ENCODE results near the gene NBAS. TPM values are rescaled to one million over a fixed set of nuclear protein-coding genes. Genes with fewer than 3 reads are reported as not detected.
A peak's percentile ranks its signal among the peaks of the same experiment; 100 is the strongest.

The NBAS gene
- total RNA-seq, 1 donor from 2014 or later = 61.6 TPM

DNA sequence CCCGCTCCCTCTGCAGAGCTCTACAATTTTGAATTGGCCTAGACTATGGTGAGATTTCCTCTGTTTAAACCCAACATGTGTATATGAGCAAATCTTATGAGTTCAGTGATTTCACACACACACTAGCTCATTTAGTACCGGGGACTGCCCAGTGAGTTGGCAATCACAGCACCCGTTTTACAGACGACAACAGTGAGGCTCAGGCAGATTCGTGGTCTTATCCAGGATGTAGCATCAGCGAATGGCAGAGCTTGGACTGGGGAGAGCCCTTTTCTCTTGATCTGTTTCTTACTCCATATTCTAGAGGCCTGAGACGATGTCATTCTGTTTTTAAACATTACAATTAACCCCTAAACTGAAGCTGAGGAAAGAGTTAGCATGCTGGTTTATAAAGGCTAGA, 419.9 kb downstream of the NBAS start:
- H3K4me3 Mint-ChIP-seq = no peak overlapping the region
- H3K27me3 Mint-ChIP-seq (ENCODE audit: low read depth) = no peaks in the 10 kb centered on the region
- H3K36me3 Mint-ChIP-seq (ENCODE audit: low read depth) = peaks cover 2% of the 10 kb centered on the region
- peaks cover 31% of the 10 kb centered on the region for H3K4me1 Mint-ChIP-seq
- H3K27ac Mint-ChIP-seq (ENCODE audit: unreplicated experiment) = no peak overlapping the region
- DNase-seq (ENCODE audit: low read depth, low spot score) = no peak
- no peaks in the 10 kb centered on the region for H3K9me3 Mint-ChIP-seq
- TF ChIP-seq, protein P1, sequence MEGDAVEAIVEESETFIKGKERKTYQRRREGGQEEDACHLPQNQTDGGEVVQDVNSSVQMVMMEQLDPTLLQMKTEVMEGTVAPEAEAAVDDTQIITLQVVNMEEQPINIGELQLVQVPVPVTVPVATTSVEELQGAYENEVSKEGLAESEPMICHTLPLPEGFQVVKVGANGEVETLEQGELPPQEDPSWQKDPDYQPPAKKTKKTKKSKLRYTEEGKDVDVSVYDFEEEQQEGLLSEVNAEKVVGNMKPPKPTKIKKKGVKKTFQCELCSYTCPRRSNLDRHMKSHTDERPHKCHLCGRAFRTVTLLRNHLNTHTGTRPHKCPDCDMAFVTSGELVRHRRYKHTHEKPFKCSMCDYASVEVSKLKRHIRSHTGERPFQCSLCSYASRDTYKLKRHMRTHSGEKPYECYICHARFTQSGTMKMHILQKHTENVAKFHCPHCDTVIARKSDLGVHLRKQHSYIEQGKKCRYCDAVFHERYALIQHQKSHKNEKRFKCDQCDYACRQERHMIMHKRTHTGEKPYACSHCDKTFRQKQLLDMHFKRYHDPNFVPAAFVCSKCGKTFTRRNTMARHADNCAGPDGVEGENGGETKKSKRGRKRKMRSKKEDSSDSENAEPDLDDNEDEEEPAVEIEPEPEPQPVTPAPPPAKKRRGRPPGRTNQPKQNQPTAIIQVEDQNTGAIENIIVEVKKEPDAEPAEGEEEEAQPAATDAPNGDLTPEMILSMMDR (conservative IDR thresholded peaks at IDR 0.05) = no peak

DNA sequence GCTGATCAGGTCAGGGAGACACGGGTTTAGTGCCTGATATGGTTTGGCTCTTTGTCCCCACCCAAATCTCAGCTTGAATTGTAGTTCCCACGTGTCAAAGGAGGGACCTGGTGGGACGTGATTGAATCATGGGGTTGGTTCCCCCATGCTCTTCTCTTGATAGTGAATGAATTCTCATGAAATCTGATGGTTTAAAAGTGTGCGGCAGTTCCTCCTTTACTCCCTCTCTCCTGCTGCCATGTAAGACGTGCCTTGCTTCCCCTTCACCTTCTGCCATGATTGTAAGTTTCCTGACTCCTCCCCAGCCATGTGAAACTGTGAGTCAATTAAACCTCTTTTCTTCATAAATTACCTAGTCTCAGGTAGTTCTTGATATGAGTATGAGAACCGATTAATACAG, 424.5 kb downstream of the NBAS start:
- Mint-ChIP-seq H3K36me3 (ENCODE audit: low read depth) (peaks cover 6% of the 10 kb centered on the region), H3K9me3 (peaks cover 5% of the 10 kb centered on the region), H3K27me3 (ENCODE audit: low read depth) (no peaks in the 10 kb centered on the region), H3K4me1 (peaks cover 16% of the 10 kb centered on the region), H3K27ac (ENCODE audit: unreplicated experiment) (no peak overlapping the region), H3K4me3 (no peak overlapping the region)
- no peak for DNase-seq (ENCODE audit: low read depth, low spot score)
- TF ChIP-seq, protein P1 (conservative IDR thresholded peaks at IDR 0.05) = no peak

DNA sequence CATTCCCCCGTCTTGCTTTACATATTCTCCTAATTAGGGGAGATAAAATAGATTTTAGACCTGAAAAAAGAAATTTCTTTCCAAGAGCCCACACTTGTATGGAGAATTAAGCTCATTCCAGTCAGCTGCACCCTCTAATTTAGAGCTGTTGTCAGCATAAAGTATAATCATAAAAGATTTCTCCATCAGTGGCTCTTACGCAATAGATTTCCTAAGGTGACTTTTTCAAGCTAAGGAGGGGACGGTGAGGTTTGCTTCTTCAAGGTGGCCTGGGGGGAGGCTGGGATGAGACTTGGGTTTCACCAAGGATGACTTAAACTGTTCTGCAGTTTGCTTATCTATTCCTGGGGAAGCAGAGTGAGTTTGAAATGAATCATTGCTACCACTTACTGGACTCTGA, 426.2 kb downstream of the NBAS start:
- Mint-ChIP-seq H3K27me3 (ENCODE audit: low read depth) (no peaks in the 10 kb centered on the region), H3K27ac (ENCODE audit: unreplicated experiment) (no peak overlapping the region), H3K9me3 (peaks cover 5% of the 10 kb centered on the region), H3K4me3 (no peak overlapping the region), H3K36me3 (ENCODE audit: low read depth) (peaks cover 6% of the 10 kb centered on the region), H3K4me1 (peaks cover 16% of the 10 kb centered on the region)
- DNase-seq (ENCODE audit: low read depth, low spot score) = no peak
- TF ChIP-seq, protein P1 (conservative IDR thresholded peaks at IDR 0.05) = no peak

DNA sequence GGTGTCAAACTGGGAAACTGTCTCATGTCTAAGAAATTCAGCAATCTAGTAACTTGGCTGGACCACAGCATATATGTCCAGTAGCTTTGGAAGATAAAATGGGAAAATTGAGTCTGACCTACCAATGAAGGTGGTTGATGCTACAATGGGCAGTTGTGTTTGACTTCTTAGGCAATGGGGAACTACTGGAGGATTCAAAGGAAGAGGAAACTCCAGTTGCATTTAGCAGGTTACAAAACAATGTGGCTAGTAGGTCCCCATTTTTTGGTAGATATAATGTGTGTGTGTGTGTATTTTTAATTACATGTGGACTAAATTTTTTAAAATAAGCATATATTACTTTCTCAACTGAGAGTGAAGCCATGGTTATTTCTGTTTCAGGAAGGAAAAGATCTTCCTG, 427.7 kb downstream of the NBAS start:
- TF ChIP-seq, protein P1 (conservative IDR thresholded peaks at IDR 0.05) = no peak
- Mint-ChIP-seq H3K36me3 (ENCODE audit: low read depth) (peaks cover 6% of the 10 kb centered on the region), H3K4me3 (no peak overlapping the region), H3K9me3 (peaks cover 5% of the 10 kb centered on the region), H3K27ac (ENCODE audit: unreplicated experiment) (no peak overlapping the region), H3K27me3 (ENCODE audit: low read depth) (no peaks in the 10 kb centered on the region), H3K4me1 (peaks cover 18% of the 10 kb centered on the region)
- DNase-seq (ENCODE audit: low read depth, low spot score) = no peak

DNA sequence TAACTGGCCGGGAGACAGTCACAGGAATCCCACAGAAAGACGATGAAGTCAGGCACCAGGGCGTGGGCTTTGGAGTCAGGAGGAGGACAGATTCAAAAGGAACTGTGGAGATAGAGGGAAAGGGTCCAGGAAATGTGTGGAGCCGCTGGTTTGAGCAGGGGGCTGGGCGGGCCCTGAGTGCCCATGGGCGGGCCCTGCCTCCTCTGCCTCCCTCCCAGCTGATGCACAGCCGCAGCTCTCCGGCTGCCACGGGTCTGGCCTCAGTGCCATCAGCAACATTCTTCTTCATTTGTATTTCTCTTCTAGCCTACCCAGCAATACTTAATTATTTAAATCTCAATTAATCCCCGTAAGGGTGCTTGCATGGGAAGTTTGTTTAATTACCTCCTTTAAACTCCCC, 432.3 kb downstream of the NBAS start:
- H3K27ac Mint-ChIP-seq (ENCODE audit: unreplicated experiment) = peak overlapping the region; percentile 48
- DNase-seq (ENCODE audit: low read depth, low spot score) = no peak
- H3K9me3 Mint-ChIP-seq = peaks cover 12% of the 10 kb centered on the region
- H3K4me1 Mint-ChIP-seq = peaks cover 32% of the 10 kb centered on the region
- no peaks in the 10 kb centered on the region for H3K36me3 Mint-ChIP-seq (ENCODE audit: low read depth)
- TF ChIP-seq, protein P1 (conservative IDR thresholded peaks at IDR 0.05) = no peak
- no peak overlapping the region for H3K4me3 Mint-ChIP-seq
- no peaks in the 10 kb centered on the region for H3K27me3 Mint-ChIP-seq (ENCODE audit: low read depth)

DNA sequence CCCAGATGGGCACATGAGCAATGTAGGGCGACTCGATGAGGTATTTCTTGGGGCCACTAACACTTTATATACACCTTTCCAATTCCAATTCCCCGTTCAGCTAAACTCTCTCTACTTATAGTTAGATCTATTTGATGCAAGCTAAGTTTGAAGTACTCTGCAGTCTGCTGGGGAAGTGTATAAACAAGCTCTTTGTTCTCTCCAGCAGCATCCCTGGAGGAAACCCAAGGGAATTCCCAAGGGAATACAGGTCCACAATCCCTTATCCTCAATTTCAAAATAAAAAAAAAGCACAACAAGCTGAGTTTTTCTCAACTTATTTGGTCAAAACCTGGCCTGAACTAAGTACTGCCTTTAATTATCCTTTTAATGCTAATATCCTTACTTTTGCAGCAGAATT, 433.3 kb downstream of the NBAS start:
- Mint-ChIP-seq H3K36me3 (ENCODE audit: low read depth) (no peaks in the 10 kb centered on the region), H3K4me3 (no peak overlapping the region), H3K27me3 (ENCODE audit: low read depth) (no peaks in the 10 kb centered on the region), H3K9me3 (peaks cover 15% of the 10 kb centered on the region), H3K4me1 (peaks cover 32% of the 10 kb centered on the region), H3K27ac (ENCODE audit: unreplicated experiment) (peak overlapping the region; percentile 47)
- TF ChIP-seq, protein P1 (conservative IDR thresholded peaks at IDR 0.05) = no peak
- DNase-seq (ENCODE audit: low read depth, low spot score) = no peak
